ENCODE measurements around the gene GJC2.

The GJC2 gene

GRCh38 chr1:228144993-228145343 lies 4.8 kb upstream of the GJC2 start:
- H3K4me3 ChIP-seq (ENCODE audit: low read depth, low read length), result no peak overlapping the region
- no peak for TF ChIP-seq CTCF (IDR thresholded peaks at IDR 0.05; ENCODE audit: low read depth, low read length, missing control alignments)
- no peak for DNase-seq (ENCODE audit: low read depth)

DNA sequence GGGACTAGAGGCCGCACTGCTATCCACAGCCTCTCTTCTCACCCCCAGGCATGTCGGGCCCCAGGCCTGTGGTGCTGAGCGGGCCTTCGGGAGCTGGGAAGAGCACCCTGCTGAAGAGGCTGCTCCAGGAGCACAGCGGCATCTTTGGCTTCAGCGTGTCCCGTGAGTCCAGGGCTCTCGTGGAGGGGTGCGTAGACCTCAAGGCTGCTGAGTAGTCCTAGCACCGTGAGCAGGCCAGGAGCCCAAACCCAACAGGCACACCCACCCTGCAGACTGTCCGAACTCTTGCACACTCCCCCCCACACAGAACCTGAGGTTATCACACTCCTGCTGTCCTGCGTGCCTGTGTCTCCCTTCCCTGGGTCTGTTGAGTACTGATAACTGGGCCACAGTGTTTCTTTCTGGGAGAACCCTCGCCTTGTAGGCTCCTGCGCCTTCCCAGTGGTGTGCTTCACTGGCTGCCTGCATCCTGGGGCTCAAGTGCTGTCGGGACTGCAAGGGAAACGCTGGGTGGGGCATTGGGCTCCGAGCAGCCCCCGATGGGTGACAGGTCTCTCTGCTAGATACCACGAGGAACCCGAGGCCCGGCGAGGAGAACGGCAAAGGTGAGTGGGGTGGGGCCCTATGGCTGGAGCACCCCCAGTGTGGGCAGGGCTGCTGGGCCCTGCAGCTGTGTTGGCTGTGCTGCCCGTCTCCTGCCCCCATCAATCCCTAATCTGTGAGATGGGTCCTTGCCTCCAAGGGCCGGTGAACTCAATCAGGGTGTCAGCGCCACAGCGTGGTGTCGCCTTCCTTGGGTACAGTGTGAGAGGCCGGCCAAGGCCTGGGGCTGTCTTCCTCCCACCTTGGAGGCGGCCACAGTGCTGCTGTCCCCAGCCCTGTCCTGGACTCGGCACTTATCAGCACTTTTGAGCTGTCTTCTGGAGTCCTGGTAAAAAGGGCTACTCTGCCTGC lies 4.0 kb upstream of the GJC2 start:
- H3K4me3 ChIP-seq (ENCODE audit: low read depth, low read length), result no peak overlapping the region
- no peak for DNase-seq (ENCODE audit: low read depth)
- TF ChIP-seq CTCF (IDR thresholded peaks at IDR 0.05; ENCODE audit: low read depth, low read length, missing control alignments), result no peak

DNA sequence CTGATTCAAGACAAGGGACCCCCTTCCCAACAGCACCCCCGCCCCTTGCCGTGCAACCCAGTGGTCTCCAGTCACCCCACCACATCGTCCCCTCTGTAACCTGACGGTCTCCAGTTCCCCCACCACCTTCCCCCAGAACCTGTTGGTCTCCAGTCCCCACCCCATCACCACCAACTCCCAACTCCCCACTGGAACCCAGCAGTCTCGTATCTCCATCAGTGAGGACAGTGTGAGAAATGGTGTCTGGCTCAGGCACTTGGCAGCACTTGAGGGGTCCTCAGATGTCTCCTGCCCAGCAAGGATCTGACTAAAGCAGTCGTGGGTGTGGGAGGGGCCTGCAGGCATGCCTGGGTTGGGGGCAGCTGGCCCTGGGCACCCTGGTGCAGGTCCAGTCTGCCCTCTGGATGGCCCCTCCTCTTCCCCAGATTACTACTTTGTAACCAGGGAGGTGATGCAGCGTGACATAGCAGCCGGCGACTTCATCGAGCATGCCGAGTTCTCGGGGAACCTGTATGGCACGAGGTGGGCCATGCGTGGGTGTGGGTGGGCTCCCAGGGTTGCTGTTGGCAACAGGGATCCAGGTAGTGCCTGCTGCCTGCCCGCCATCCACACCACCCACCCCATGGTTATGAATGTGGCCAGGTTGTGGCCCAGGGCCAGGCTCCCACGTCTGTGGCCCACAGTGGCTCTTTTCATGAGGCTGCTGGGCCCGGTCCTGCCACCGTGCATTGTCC lies 3.1 kb upstream of the GJC2 start:
- TF ChIP-seq CTCF (IDR thresholded peaks at IDR 0.05; ENCODE audit: low read depth, low read length, missing control alignments), result no peak
- no peak for DNase-seq (ENCODE audit: low read depth)
- no peak overlapping the region for H3K4me3 ChIP-seq (ENCODE audit: low read depth, low read length)

DNA sequence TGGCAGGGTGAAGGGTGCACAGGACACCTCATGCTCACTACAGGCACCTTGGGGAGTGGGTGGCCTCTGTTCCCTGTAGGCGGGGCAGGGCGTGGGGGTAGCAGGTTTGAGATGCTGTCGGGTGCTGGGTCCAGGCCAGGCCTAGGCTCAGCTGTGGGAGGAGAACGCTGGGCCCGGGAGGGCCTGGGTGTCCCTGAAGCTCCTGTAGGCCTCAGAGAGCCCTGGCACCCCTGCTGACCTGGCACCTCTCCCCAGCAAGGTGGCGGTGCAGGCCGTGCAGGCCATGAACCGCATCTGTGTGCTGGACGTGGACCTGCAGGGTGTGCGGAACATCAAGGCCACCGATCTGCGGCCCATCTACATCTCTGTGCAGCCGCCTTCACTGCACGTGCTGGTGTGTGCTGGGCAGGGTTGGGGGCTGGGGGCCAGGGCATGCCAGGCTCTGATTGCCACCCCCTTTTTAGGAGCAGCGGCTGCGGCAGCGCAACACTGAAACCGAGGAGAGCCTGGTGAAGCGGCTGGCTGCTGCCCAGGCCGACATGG lies 2.5 kb upstream of the GJC2 start:
- no peak overlapping the region for H3K4me3 ChIP-seq (ENCODE audit: low read depth, low read length)
- DNase-seq (ENCODE audit: low read depth), result no peak
- TF ChIP-seq CTCF (IDR thresholded peaks at IDR 0.05; ENCODE audit: low read depth, low read length, missing control alignments), result no peak

DNA sequence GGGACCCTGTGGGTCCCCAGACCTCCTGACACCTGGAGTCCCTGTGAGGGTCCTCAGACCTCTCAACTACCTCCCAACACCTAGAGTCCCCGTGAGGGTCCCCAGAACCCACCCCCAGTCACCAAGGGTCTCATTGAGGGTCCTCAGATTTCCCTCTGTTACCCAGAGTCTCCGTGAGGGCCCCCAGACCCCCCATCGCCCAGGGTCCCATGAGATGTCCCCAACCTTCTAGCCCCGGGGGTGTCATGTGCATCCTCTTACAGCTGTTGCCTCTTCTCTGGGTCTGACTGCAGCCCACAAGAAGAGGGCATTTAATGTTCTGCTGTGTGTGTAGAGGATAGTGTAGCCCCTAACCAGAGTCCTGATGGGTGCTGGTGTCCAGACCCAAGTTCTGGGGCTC lies 2.0 kb upstream of the GJC2 start:
- H3K4me3 ChIP-seq (ENCODE audit: low read depth, low read length), result no peak overlapping the region
- no peak for DNase-seq (ENCODE audit: low read depth)
- no peak for TF ChIP-seq CTCF (IDR thresholded peaks at IDR 0.05; ENCODE audit: low read depth, low read length, missing control alignments)

- no peak overlapping the region for H3K4me3 ChIP-seq (ENCODE audit: low read depth, low read length)
- no peak for TF ChIP-seq CTCF (IDR thresholded peaks at IDR 0.05; ENCODE audit: low read depth, low read length, missing control alignments)
- DNase-seq (ENCODE audit: low read depth), result no peak
Observed at GRCh38 chr1:228148196-228148861, 1.4 kb upstream of the GJC2 start.

All from GM12864 (cell line).